Activated T-helper 1 cell treated with Interleukin-2 at 50 U/mL for 16 hours (primary cell): Measurements from ENCODE around the gene DLGAP5.

ENCODE experiments used
- DNase-seq: peaks from one replicate; pipeline ENCODE4 v3.0.0-alpha.2; 2020; ENCODE audit warnings: low read depth

DLGAP5 gene

DNA sequence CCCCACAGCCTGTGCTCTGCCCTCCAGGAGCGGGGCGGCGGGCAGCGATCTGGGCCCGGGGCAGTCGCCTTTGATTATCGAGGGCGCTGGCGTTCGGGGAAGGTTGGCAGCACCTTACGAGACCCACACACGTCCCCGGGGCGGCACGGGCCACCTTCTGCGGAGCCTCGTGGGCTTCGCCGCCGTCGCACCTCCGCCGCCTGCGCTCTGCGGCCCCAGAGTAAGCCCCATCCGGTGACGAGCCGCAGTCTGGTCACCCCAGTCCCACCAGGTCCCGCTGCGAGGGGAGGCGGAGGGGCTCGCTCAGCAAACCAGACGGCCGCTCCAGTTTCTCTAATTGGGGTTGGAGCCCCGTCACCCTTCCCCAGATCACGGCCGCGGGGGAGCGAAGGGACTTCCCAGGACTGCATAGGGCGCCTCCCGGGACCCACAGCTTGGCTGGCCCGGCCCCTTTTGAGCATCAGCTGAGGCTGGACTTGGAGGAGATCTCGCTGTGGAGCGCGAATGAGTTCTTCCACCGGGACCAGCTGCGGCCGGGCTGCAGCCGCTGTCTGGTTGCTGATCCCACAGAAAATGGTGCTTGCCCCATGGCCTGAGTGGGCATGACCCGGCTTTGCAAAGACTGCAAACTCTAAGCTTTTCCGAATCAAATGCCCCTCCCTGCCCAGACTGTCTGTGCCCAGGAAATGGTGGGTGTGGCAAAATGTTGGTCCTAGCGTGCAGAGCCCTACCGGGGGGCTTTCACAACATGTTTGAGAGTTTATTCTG is 61.8 kb downstream of the DLGAP5 start:
- DNase-seq = no peak

DNA sequence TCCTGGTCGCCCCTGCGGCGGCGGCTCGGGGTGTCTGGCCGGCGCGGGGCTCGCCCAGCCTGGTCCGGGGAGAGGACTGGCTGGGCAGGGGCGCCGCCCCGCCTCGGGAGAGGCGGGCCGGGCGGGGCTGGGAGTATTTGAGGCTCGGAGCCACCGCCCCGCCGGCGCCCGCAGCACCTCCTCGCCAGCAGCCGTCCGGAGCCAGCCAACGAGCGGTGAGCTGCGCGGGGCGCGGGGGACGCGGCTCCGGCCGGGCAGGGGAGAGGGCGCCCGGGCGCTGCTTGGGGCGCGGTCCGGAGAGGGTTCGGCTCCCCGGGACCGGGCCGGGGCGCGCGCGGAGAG is 62.3 kb downstream of the DLGAP5 start, which contains the start of gene LGALS3:
Gene LGALS3, plus strand, starts transcription at position 167 of the 342 bp plus-strand sequence. CDS start 8,122 bp downstream, outside the sequence.
- DNase-seq = no peak

DNA sequence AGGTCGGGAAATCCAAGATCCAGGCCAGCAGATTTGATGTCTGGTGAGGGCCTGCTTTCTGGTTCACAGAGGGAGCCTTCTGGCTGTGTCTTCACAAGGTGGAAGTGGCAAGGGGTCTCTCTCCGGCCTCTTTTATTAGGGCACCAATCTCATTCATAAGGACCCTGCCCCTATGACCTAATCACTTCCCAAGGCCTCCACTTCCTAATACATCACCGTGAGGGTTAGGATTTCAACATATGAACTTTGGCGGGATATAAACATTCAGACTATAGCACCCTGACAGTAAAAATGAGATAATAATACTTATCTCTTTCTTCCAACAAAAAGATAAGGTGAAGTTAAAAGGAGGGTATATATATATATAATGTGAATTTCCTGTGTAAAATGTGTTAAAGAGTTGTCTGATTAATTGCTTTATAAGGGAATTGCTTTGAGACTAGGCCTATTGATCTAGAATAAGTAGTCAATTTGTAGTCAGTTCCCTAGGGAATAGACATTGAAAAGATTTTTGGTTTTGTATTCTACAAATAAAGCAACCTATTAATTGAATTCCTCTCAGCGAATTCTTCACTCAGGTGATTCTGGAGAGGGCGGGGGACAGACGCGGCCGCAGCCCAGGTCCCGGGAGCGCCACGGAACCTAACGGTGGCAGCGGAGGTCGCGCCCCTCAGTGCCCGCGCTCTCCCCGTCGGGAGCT is 62.8 kb downstream of the DLGAP5 start:
- no peak for DNase-seq

DNA sequence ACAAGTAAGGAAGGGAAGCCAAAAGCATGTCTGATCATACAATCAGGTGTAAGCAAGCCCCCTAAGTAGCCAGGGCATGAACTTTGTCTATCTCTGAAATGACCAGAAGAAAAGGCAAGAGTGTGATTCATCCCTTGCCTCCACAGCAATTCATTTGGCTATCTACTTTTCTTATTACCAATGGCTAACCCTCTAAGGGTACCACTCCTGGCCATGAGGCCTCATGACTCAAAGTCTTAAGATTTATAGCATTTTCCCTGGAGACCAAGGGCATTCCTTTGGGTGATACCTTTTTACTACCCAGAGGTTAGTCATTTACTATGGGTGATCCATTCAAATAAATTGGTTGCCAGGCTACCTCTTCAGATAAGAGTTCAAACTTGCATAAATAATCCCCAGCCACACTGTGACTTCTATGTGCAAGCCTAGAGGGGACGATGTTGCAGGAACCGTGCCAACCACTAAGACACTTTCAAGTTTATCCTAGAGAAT is 63.9 kb downstream of the DLGAP5 start:
- no peak for DNase-seq

DNA sequence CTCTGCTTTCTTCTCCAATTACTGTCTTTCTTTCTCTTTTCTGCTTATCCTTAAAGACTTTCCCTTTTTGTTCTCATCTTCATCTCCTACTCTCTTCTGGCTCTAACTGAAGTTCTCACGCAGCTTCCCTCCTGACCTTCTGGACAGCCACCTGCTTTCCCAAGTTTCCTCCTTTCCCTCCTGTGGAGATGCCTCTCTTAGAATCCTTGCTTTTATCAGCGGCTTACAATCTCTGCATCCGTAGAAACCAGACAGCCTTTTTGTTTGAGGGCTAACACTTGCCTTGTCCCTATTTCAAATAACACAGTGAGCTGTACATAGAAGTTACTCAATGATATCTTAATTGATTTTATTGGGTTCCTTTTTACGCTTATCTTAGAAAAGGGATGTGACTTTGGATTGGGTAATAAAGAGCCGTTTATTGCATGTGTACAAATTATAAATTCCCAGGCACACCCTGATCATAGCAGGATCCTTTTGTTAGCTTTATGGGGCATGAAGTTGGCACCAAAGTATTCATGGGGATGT is 64.4 kb downstream of the DLGAP5 start:
- no peak for DNase-seq

DNA sequence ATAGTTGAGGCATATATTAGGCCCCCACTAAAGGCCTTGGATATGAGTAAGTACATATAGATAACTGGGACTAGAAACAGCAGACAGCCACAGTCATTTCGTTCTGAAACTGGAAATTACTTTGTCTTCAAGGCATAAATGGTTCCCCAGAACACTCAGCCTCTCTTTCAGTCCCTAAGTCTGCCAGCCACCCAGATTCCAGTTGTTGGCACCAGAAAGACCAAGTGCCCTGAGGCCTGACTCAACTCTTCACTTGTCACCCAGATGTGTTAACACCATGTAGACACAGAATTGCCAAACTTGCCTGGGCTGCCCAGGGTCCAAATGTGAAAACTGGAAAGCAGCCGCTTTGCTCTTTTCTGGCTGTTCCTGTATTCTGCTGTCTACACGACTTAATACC is 65.4 kb downstream of the DLGAP5 start:
- no peak for DNase-seq

DNA sequence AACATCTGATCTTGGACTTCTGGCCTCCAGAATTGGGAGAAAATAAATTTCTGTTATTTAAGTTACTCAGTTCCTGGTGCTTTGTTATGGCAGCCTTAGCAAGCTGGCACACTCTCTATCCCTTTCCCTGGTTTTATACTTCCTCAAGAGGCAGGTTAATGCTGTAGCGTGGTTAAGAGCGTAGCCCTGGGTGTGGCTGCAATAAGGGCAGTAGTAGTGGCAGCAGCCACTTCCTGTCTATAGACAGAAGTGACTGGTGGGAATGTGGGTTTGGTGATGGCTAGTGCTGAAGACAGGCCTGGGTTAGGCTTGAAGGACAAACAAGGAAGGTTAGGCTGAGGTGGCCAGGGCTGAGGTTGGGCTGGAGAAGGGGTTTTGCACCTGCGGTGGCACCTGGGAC is 66.0 kb downstream of the DLGAP5 start:
- DNase-seq = no peak

DNA sequence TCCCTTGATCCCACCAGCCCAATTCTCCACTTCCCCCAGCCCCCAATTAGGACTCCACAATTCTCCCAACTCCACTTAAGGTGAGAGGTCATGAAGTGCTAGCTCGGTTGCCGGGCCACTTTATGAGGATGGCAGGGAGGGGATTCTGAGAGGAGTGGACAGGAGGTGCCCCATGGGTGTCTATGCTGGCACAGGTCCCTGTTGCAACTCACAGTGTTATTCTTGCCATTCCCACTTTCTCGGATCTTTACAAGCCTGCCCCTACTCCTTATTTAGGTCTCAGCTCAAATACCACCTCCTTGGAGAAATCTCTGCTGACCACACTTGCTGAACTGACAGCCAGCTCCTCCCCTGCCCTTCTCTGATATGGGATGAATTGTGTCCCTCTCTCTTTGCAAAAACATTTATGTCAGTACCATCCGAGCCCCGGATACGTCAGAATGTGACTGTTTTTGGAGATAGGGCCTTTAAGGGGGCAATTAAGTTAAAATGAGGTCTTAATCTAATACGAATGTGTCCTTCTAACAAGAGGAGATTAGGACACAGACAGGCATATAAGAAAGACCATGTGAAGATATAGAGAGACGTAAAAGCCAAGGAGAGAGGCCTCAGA is 66.5 kb downstream of the DLGAP5 start:
- no peak for DNase-seq

DNA sequence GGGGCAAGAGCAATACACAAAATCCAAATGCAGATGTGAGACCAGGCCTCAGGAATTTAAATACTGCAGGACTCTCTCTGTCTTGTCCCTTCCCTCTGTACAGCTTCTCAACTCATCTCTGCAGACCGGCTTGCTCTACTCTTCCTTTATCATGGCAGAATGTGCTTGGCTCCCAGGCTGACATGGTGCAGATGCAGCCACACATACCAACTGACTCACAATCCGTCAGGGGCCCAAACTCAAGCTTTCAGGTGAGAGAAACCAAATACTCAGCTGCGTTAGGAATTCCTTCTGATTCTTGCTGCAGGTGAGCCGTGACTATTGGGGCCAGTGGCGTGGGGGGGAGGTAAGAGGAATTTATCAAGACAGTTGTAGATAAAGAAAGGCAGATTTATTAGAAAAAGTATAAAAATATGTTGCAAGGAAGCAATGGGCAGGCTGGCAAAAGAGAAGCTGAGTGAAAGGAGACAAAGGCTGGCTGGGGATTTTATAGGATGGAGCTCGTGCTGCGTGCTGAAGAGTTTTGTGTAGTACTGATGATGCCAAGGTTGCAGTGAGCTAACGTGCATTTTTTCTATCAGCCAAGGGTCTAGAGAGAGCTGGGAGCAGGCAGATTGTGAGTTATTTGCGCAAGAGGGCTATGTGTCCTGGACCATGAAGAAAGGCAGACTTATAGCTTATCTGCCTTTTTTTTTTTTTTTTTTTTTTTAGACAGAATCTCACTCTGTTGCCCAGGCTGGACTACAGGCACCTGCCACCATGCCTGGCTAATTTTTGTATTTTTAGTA is 67.3 kb downstream of the DLGAP5 start:
- DNase-seq = no peak

DNA sequence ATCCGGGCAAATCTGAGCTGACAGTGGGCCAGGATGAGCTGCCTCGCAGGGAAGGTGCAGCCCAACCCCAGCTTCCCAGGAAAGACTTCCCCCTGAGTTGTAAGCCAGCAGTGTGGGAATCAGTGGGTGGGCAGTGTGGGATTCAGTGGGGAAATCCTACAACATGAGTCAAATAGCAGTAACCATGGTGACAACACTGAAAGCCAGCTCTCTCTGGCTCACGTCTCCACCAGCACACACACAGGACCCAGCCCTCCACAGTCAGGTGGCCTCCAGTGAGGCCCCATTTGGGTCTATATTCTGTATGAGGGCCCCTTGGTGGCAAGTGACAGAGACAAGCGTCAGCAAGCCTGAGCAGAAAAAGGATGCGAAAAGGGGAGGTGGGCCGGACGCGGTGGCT is 68.3 kb downstream of the DLGAP5 start:
- DNase-seq = no peak

DNA sequence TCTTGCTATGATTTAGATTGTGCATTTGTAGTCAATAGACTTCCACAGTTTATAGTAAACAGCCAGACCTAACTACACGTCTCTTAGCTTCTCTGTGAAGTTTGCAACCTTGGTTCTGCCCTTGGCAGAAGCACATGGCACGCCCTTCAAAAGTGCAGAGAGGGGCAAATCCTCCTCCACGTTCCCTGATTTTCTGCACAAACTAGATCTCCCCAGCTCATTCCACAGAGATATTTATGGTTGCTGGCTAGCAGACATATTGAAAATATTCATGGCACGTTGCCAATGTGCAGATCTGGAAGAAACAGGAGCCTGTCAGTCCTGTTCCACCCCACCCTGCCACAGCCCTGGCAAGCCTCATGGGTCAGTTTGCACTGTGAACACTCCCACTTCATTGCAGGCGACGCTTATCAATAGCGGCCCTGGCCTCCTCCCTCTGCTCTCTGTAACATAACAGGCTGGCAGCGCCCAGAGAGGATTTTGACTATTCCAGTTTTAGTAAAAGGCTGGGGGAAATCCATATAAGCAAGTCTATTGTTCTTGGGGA is 68.9 kb downstream of the DLGAP5 start:
- no peak for DNase-seq

DNA sequence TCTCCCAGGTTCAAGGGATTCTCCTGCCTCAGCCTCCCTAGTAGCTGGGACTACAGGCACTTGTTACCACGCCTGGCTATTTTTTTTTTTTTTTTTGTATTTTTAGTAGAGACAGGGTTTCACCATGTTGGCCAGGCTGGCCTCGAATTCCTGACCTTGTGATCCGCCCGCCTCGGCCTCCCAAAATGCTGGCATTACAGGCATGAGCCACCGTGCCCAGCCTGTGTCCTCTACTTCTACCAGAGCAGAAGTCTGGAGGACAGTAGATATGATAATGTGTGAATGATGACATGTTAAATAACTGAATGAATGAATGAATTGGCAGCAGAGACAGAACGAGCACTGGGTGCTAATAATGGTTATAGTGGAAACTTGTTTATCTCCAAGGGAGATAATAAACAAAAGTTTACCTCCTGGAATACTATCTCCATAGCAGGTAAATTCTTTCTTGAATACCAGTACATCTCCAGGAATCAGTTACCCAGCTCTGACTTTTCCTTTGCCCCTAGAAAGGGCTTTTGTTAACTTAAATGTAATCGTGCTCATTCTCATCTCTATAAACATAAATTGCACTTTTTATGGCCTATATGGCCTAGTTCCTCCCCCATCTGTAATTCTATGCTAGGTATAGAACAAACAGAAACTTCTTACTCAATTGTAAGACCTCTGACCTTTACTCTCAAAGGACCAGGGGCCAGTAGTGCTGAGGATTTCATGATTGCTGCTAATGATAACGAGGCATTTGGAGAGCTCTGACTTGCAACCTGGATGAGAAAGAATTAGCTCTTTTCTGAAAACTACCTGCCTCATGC is 69.6 kb downstream of the DLGAP5 start:
- DNase-seq = no peak

DNA sequence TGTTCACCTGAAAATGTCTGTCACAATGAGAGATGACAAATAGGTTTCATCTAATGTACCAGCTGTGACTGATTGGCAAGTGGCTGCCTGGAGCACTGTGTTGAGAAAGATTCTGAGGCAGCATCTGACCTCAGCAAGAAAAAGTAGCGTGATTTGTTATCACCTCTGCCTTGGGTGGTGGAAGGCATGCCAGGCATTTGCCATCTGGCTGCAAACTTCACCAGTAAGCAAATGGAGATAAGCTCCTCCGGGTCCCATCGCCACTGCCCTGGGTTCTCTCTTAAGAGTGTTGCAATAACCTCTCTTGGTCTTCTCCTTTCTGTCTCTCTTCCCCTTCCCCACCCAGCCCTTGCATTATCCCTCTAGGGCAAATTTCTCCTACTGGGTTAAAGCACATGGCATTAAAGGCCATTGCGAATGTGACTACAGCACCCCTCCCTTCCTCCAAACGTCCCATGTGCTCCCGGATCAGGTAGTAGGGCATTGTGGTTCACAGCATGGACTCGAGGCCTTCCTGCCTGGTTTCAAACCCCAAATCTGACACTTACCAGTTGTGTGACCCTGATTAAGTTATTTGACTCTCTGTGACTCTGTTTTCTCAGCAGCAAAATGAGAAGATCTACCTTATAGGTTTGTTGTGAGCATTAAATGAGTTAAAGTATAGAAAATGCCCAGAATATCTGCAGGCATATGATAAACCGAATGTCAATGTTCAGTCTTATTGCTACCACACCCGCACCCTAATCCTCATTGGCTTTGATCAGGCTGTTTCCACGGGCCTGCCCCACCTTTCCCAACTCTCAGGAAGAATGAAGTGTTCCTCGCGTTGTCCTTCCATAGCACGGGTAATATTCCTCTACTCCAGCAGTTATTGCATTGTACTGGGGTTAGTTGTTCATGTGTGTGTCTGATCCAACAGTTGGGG is 70.6 kb downstream of the DLGAP5 start:
- DNase-seq = no peak

DNA sequence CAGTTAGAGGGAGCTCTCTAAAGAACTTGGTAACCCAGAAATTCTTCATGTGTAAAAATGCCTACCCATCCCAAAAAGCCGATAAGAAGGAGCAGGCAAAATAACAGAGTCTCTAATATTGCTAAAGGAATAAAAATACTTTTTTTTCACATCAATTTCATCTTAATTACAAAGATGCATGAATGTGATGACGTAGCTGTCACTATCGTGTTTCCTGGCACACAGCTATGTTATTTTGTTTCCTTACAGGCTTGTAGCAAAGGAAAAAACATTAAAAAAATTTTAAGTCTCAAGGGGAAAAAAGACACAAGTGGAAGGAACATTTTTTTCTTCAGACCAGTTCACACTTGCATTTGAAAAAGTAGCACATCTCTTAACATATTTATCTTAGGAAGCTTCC is 72.6 kb downstream of the DLGAP5 start:
- no peak for DNase-seq

DNA sequence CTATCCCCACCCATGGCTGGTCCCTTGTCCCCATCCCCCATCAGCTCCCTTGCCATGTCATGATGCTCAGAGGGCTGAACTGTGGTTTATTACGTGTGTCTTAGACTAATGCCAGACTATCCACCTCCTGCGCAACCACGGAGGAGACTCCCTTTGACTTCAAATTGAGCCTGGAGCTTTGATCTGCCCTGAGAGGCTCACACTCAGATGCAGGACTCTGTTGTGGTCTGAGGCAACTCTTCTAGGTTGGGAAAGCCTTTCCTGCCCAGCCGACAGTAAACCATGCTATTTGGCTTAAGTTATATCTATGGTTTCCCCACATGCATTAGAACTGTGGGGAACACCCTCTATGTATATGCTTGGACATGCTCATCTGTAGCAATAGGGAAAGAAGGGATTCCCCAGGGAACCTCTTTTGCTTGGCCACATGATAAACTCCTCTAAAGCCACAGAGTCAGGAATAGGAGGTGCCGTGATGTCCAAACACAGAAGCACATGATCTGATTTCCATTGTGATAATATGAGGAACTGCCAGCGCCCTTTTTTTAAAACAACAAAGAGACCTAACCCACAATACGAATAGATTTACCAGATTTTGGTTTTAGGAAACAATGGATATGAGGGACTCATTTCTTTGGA is 73.5 kb downstream of the DLGAP5 start:
- DNase-seq = no peak

DNA sequence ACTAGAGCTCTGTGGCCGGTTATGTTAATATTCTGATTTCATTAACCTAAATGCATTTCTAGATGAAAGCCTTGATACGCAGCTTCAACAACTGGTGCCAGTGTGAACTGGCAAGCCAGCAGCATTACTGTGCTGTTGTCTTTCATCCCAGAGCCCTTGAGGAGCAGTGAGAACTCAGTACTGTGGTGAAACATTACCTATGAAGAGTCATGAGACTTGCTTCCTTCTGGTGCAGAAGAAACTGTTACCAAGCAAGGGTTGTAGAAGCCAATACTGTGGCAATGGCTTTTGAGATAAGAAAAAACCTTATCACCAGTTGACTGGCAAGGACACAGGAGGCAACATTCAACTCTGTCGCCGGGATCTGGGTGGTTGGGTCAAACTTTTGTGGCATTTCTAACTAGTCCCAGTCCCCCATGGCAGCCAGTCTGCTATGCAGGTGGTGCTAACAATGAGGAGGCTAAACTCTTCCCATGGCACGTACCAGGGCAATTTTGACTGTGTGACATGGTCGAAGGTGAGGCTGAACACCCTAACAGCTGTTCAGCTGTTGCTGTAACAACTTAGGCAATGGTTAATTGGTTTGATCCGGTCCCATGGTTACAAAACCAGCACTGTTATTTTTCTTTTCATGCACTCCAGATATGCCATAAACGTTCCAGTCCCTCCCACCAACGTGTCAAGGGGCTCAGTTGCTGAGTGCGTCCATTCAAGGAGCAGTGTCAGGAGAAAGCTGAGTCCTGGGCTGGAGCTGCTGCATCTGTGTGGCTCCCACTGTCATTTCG is 74.9 kb downstream of the DLGAP5 start:
- no peak for DNase-seq

DNA sequence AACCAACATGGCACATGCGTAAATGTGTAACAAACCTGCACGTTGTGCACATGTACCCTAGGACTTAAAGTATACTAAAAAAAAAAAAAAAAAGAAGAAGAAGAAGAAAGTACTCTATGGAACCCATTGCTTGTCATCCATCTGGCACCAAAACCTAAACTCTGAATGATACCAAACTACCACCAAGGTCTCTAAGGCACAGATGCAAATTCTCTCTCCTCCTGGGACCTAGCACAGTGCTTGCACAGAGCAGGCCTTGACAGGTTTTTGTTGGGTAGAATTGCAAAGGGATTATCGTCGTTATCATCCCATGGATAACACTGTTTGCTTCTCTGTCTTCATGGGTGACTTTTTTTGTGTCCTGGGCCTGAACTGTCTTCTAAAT is 75.5 kb downstream of the DLGAP5 start:
- no peak for DNase-seq

DNA sequence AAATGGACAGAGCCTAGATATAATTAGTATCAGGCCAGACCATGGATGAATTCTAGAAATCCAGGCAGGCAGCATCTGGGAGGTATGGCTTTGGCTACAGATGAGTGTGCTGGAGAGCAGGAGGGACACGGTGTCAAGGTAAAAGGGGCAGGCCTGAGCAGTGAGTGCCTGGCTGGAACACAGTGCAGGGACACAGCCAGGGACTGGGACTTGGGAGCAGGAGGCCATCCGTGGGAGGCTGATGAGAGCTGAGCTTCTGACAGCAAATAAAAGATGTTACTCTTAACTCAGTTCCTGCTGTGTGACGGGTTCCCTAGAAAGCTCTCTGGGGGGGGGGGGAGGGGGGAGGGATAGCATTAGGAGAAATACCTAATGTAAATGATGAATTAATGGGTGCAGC is 75.9 kb downstream of the DLGAP5 start:
- DNase-seq = no peak

DNA sequence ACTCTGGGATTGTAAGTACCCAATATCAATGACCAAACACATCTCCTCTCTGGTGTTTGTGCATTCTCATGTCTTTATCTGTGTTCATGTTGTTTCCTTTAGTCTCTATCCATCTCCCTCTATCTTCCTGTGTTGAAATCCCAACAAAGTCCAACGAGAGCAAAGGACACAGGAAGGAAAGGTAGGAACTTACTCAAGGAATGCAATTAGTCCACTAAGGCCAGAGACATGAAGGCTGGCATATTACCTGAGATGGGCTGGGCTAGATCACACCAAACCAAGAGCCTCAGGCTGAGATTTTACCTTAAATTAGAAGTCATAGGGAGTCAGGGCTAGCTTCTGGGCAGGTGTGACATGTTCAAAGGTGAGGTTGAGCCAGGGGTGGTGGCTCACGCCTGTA is 76.7 kb downstream of the DLGAP5 start:
- DNase-seq = no peak
